Measurements from ENCODE around the gene TPBG.

DNA sequence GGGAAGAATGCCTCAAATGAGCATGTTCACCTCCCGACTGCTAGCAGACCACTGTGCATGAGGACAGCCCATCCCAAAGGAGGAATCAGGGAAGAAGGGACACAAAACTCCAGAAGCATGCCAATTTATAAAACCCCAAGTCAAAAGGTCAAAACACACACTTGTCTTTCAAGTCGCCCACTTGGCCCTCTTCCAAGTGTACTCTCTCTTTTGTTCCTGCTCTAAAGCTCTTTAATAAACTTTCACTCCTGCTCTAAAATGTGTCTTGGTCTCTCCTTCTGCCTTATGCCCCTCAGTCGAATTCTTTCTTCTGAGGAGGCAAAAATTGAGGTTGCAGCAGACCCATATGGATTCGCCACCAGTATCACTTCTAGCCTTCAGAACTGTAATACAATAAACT lies 33.9 kb upstream of the TPBG start:
- TF ChIP-seq, protein P1, sequence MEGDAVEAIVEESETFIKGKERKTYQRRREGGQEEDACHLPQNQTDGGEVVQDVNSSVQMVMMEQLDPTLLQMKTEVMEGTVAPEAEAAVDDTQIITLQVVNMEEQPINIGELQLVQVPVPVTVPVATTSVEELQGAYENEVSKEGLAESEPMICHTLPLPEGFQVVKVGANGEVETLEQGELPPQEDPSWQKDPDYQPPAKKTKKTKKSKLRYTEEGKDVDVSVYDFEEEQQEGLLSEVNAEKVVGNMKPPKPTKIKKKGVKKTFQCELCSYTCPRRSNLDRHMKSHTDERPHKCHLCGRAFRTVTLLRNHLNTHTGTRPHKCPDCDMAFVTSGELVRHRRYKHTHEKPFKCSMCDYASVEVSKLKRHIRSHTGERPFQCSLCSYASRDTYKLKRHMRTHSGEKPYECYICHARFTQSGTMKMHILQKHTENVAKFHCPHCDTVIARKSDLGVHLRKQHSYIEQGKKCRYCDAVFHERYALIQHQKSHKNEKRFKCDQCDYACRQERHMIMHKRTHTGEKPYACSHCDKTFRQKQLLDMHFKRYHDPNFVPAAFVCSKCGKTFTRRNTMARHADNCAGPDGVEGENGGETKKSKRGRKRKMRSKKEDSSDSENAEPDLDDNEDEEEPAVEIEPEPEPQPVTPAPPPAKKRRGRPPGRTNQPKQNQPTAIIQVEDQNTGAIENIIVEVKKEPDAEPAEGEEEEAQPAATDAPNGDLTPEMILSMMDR (conservative IDR thresholded peaks at IDR 0.05; ENCODE audit: low read depth, low read length): no peak
- no peak for TF ChIP-seq EZH2 (IDR thresholded peaks at IDR 0.05; ENCODE audit: low read length, unreplicated experiment)
- no peak for TF ChIP-seq EZH2phosphoT487 (IDR thresholded peaks at IDR 0.05; ENCODE audit: borderline replicate concordance, low read length)
